AG04450 (cell line): ENCODE data around the gene CRKL. TPM values are rescaled to one million over a fixed set of nuclear protein-coding genes. Genes with fewer than 3 reads are reported as not detected.

Experiments used
- CTCF ChIA-PET: fragments of 300-600, 350-600 bp; formaldehyde crosslinking; extraction: SDS; loops from one replicate; lab custom pipeline; 2022; ENCODE audit warnings: antibody characterized with exemption, inconsistent platforms; lab: Charles Lee
- POLR2A ChIA-PET: fragments of 350-600 bp; formaldehyde crosslinking; extraction: SDS; loops from one replicate; lab custom pipeline; 2021; ENCODE audit warnings: antibody characterized with exemption, inconsistent platforms; lab: Yijun Ruan, JAX
- DNase-seq: peaks from one replicate; pipeline ENCODE4 v3.0.0-alpha.2; 2011; ENCODE audit warnings: low read depth, low spot score
- H3K27ac ChIP-seq: one replicate; pipeline ENCODE4 v1.5.1; 2012; ENCODE audit warnings: low read depth, low read length, control low read depth
- H3K27me3 ChIP-seq: one replicate; pipeline ENCODE4 v1.6.0; 2012; ENCODE audit warnings: low read length; ENCODE audit not compliant: control insufficient read depth, insufficient read depth
- H3K4me3 ChIP-seq: 2 replicates; pipeline ENCODE4 v1.5.1; 2011; ENCODE audit warnings: mild to moderate bottlenecking, low read depth, low read length, control low read depth
- H3K9me3 ChIP-seq: 2 replicates; pipeline ENCODE4 v1.5.1; 2012; ENCODE audit warnings: low read length; ENCODE audit not compliant: control insufficient read depth, insufficient read depth
- polyA plus RNA-seq: library from polyadenylated mRNA; depleted of rRNA; stranded (reverse); fragments of >200 nt; gene quantifications from 2 replicates; pipeline ENCODE4 v1.2.3, GENCODE V29; 2011
- TF ChIP-seq, protein P1 (sequence below): IDR thresholded peaks from 2 replicates; pipeline ENCODE4 v1.5.1; 2011; ENCODE audit warnings: low read depth, low read length, control low read depth, inconsistent platforms

CRKL gene
- polyA plus RNA-seq, 1 experiment: 24.1 TPM

DNA sequence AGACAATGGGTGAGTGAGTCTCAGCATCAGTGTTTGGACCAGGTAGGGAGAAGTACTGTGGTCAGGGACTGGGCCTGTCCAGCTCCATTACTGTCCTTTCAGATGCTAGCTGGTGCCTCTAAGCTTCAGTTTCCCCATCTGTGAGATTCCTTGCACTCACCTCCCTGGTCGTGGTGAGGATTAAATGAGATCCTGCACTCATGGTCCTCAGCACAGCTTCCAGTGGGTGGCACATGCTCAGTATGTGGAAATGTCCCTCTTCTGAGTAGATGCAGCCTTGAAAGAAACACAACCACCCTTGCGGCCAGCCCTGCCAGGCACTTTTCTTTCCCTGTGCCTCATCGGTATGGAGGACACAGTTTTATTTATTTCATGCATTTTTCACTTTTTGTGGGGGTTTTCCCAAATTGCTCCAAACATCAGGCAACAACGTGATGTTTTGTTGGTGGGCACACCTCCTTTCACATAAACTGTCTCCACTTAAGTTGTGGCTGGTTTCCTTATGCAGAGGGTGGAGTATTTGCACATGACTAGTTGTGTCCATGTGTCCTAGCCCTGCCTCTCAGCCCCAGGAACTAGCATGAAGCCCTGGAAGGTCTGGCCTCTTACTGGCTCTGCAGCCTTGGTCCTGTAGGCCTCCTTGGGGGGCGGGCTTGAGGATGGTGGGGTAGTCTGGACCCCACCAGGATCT is 66.0 kb downstream of the CRKL start:
- no peaks in the 10 kb centered on the region for H3K27me3 ChIP-seq
- CTCF ChIA-PET: interaction anchor here (0.6 to 1.9 kb wide), 3 partner anchors 99 to 782 kb away, joined by 3 to 6 read pairs (median 3); no protein-coding TSS in a partner anchor
- H3K4me3 ChIP-seq: peak overlapping the region; percentile 92
- no peak overlapping the region for H3K27ac ChIP-seq
- peaks cover 10% of the 10 kb centered on the region for H3K9me3 ChIP-seq
- TF ChIP-seq, protein P1, sequence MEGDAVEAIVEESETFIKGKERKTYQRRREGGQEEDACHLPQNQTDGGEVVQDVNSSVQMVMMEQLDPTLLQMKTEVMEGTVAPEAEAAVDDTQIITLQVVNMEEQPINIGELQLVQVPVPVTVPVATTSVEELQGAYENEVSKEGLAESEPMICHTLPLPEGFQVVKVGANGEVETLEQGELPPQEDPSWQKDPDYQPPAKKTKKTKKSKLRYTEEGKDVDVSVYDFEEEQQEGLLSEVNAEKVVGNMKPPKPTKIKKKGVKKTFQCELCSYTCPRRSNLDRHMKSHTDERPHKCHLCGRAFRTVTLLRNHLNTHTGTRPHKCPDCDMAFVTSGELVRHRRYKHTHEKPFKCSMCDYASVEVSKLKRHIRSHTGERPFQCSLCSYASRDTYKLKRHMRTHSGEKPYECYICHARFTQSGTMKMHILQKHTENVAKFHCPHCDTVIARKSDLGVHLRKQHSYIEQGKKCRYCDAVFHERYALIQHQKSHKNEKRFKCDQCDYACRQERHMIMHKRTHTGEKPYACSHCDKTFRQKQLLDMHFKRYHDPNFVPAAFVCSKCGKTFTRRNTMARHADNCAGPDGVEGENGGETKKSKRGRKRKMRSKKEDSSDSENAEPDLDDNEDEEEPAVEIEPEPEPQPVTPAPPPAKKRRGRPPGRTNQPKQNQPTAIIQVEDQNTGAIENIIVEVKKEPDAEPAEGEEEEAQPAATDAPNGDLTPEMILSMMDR: no peak
- POLR2A ChIA-PET: interaction anchor here (1.3 kb wide), 1 partner anchor 55 kb away, joined by 5 read pairs; no protein-coding TSS in a partner anchor
- DNase-seq: no peak

DNA sequence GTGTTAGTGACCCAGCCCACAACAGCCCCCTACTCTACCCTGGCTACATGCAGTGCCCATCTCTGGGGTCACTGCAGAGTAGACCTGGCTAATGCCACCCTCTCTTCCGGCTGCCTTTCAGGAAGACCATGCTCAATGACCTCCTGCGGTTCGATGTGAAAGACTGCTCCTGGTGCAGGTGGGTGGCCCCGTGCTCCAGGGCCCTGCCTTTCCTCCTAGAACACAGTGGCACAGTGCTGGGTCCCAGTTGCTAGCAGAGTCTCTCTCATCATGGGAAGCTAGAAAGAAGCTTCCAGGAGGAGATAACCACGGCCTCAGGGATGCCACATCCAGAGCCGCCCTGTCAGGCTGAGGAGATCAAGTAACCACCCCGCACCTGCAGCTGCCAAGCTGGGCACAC is 68.5 kb downstream of the CRKL start:
- H3K9me3 ChIP-seq: no peaks in the 10 kb centered on the region; the same call in 1 of the 2 replicates
- no peak overlapping the region for H3K4me3 ChIP-seq
- TF ChIP-seq, protein P1: no peak
- H3K27ac ChIP-seq: no peak overlapping the region
- no peaks in the 10 kb centered on the region for H3K27me3 ChIP-seq
- ChIA-PET CTCF (no interaction called here), POLR2A (no interaction called here)
- no peak for DNase-seq

DNA sequence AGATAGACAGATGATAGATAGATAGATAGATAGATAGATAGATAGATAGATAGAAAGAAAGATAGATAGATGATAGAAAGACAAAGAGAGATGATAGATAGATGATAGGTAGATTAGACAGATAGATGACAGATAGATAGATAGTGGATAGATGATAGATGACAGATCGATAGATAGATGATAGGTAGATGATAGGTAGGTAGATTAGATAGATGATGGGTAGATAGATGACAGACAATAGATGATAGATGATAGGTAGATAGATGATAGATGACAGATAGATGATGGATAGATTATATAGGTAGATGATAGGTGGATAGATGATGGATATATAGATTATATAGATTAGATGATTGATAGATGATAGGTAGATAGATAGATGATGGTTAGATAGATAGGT is 69.2 kb downstream of the CRKL start:
- TF ChIP-seq, protein P1: no peak
- no peaks in the 10 kb centered on the region; the same call in 1 of the 2 replicates for H3K9me3 ChIP-seq
- DNase-seq: no peak
- no peak overlapping the region for H3K4me3 ChIP-seq
- POLR2A ChIA-PET: no interaction called here
- no peak overlapping the region for H3K27ac ChIP-seq
- CTCF ChIA-PET: interaction anchor here (0.6 kb wide), 1 partner anchor 116 kb away, joined by 3 read pairs; no protein-coding TSS in a partner anchor
- H3K27me3 ChIP-seq: no peaks in the 10 kb centered on the region

DNA sequence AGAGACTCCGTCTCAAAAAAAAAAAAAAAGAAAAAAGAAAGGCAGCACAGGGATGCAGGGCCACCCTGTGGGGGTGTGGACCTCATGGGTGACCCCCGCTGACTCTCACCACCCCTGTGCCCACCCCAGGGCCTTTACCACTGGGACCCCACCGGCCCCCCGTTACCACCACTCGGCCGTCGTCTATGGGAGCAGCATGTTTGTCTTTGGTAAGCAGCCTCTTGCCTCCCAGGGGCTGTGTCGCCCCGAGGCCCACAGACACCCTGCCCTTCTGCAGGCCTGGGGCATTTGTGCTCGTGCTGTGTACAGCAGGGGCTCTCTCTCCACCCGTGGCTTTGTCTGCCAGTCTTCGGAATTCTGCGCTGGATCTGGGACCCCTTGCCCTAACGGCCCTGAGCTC is 70.2 kb downstream of the CRKL start:
- TF ChIP-seq, protein P1: no peak
- CTCF ChIA-PET: no interaction called here
- DNase-seq: no peak
- POLR2A ChIA-PET: no interaction called here
- Histone ChIP-seq H3K27ac (no peak overlapping the region), H3K4me3 (no peak overlapping the region), H3K9me3 (no peaks in the 10 kb centered on the region; the same call in 1 of the 2 replicates), H3K27me3 (no peaks in the 10 kb centered on the region)

DNA sequence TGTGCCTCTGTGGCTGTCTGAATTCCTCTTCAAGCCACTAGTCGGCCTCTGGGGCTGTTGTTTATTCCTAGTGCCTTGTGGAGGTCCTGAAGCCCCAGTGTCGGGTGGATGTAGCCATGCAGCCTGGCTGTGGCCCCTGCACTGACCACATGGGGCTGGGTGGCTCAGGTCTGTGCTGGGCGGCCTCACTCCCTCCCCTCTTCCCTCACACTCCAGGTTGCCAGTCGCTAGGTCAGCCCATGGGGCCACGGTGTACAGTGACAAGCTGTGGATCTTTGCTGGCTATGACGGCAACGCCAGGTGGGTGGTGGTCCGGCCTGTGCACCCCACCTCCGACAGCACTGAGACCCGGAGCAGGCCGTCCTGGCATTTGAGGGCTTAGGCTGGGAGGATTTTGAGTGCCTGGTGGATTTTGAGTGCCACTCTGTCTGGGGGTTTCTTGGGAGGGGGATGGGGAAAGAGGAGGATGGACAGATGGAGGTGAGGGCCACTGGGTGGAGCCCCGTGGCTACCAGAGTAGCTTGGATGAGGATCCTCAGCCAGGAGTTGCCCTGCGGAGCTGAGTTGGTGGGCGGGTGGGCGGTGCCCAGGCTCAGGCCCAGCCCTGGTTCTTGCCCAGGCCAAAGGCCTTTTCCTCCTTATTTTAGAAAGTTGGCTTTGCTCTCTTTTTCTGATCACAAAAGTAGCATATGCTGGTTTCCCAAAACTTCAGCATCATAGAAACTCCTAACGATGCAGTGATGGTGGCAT is 71.5 kb downstream of the CRKL start:
- ChIA-PET POLR2A (interaction anchor here (0.7 kb wide), 1 partner anchor 13 kb away, joined by 3 read pairs; the partner anchor contains the start of gene THAP7), CTCF (no interaction called here)
- Histone ChIP-seq H3K27ac (no peak overlapping the region), H3K27me3 (no peaks in the 10 kb centered on the region), H3K4me3 (no peak overlapping the region), H3K9me3 (no peaks in the 10 kb centered on the region; the same call in 1 of the 2 replicates)
- TF ChIP-seq, protein P1: no peak
- DNase-seq: no peak
